Activated CD4-positive, CD25-positive, alpha-beta regulatory T cell treated with anti-CD3 and anti-CD28 coated beads, Interleukin-2, amount 50 U/mL, for 16 hours (primary cell): ENCODE data around the gene UGT2A2.
"Not testable (repeated sequence)": the region's sequence is repeated elsewhere in the genome, so short reads cannot be mapped to it uniquely, and the experiment has no call there.

Experiments
- DNase-seq: peaks from one replicate; pipeline ENCODE4 v3.0.0-alpha.2; 2020; ENCODE audit warnings: low read depth, low spot score

UGT2A2 gene

GRCh38 chr4:69639542-69639941 is at the start of gene UGT2A2:
TSS of gene UGT2A2 (minus strand) at chr4:69639642. CDS start at chr4:69639640, 2 bp downstream.
- DNase-seq: no peak

- DNase-seq: no peak
Measured at GRCh38 chr4:69684804-69685203, 45.4 kb upstream of the UGT2A2 start.

GRCh38 chr4:69668680-69669079 is 29.2 kb upstream of the UGT2A2 start:
- no peak for DNase-seq

GRCh38 chr4:69664009-69664408 is 24.6 kb upstream of the UGT2A2 start:
- DNase-seq: not testable (repeated sequence)

GRCh38 chr4:69661130-69661803 is 21.8 kb upstream of the UGT2A2 start:
- DNase-seq: not testable (repeated sequence)

- no peak for DNase-seq
Measured at GRCh38 chr4:69658133-69658532, 18.7 kb upstream of the UGT2A2 start.

- no peak for DNase-seq
Measured at GRCh38 chr4:69656653-69657158, 17.3 kb upstream of the UGT2A2 start.

GRCh38 chr4:69653147-69653546 is 13.7 kb upstream of the UGT2A2 start, which contains the start of gene UGT2A1:
TSS of gene UGT2A1 (minus strand) at chr4:69653247. CDS start at chr4:69647644, 5,603 bp downstream.
- no peak for DNase-seq

GRCh38 chr4:69650872-69651271 is 11.4 kb upstream of the UGT2A2 start:
- DNase-seq: no peak

- no peak for DNase-seq
Measured at GRCh38 chr4:69649629-69650028, 10.2 kb upstream of the UGT2A2 start.

- DNase-seq: no peak
Measured at GRCh38 chr4:69649207-69649606, 9.8 kb upstream of the UGT2A2 start.

- no peak for DNase-seq
Measured at GRCh38 chr4:69642961-69643360, 3.5 kb upstream of the UGT2A2 start.

GRCh38 chr4:69640289-69640688 is 847 bp upstream of the UGT2A2 start:
- no peak for DNase-seq

GRCh38 chr4:69617083-69617694 is 22.3 kb downstream of the UGT2A2 start:
- no peak for DNase-seq

GRCh38 chr4:69610484-69610883 is 29.0 kb downstream of the UGT2A2 start:
- no peak for DNase-seq

GRCh38 chr4:69601065-69601464 is 38.4 kb downstream of the UGT2A2 start:
- no peak for DNase-seq

- DNase-seq: no peak
Measured at GRCh38 chr4:69600013-69600412, 39.4 kb downstream of the UGT2A2 start.

GRCh38 chr4:69594382-69594781 is 45.1 kb downstream of the UGT2A2 start:
- no peak for DNase-seq

- DNase-seq: no peak
Measured at GRCh38 chr4:69591364-69591763, 48.1 kb downstream of the UGT2A2 start.

- DNase-seq: no peak
Measured at GRCh38 chr4:69589884-69590283, 49.6 kb downstream of the UGT2A2 start.

GRCh38 chr4:69584135-69584534 is 55.3 kb downstream of the UGT2A2 start:
- no peak for DNase-seq

GRCh38 chr4:69583543-69583942 is 55.9 kb downstream of the UGT2A2 start:
- no peak for DNase-seq

- no peak for DNase-seq
Measured at GRCh38 chr4:69577245-69577644, 62.2 kb downstream of the UGT2A2 start.
